GM12878 (cell line): Measurements from ENCODE around the gene ING5.

Experiments used
- ETV6 ChIP-seq, 2 experiments: fragments of 450-650 bp in 1 of 2; IDR thresholded peaks in 1 of 2; conservative IDR thresholded peaks in 1 of 2; 2 replicates each; pipeline ENCODE4 v1.6.1; 2014; ENCODE audit warnings: antibody characterized with exemption in 1 of 2, borderline replicate concordance in 1 of 2, low read depth in 1 of 2, mild to moderate bottlenecking in 1 of 2, moderate library complexity in 1 of 2
- MXI1 ChIP-seq: fragments of 150-350 bp; IDR thresholded peaks from 2 replicates; pipeline ENCODE4 v1.6.1; 2011; ENCODE audit warnings: low read depth, mild to moderate bottlenecking, inconsistent platforms, low read length, improper control_type of control experiment
- MYC ChIP-seq: IDR thresholded peaks from 2 replicates; pipeline ENCODE4 v1.6.1; 2011; ENCODE audit warnings: mild to moderate bottlenecking, low read length, moderate library complexity, inconsistent platforms; ENCODE audit not compliant: insufficient read depth, insufficient replicate concordance, insufficient read length, severe bottlenecking
- NR2F1 ChIP-seq: fragments of 450-650 bp; conservative IDR thresholded peaks from 2 replicates; pipeline ENCODE4 v1.6.1; 2017; ENCODE audit warnings: mild to moderate bottlenecking
- SREBF1 ChIP-seq: IDR thresholded peaks from 2 replicates; pipeline ENCODE4 v1.6.1; 2012; ENCODE audit warnings: mild to moderate bottlenecking, low read length
- TF ChIP-seq, protein P1 (sequence below): IDR thresholded peaks from 2 replicates; pipeline ENCODE4 v1.6.1; 2012; ENCODE audit warnings: mild to moderate bottlenecking, low read depth, low read length
- TF ChIP-seq, protein P2 (sequence below): IDR thresholded peaks from 2 replicates; pipeline ENCODE4 v1.6.1; 2012; ENCODE audit warnings: low read depth, low read length, improper control_type of control experiment
- TF ChIP-seq, protein P3 (sequence below): fragments of 450-650 bp; formaldehyde crosslinking; IDR thresholded peaks from 2 replicates; pipeline ENCODE4 v1.4.0; 2020; ENCODE audit warnings: mild to moderate bottlenecking, moderate library complexity
- TF ChIP-seq, protein P4 (sequence below), 3 experiments: IDR thresholded peaks in 2 of 3; conservative IDR thresholded peaks in 1 of 3; 2 replicates each; pipeline ENCODE4 v1.5.1; 2011; ENCODE audit warnings: low read depth in 3 of 3, low read length in 3 of 3, mild to moderate bottlenecking in 3 of 3, control low read depth in 2 of 3, moderate library complexity in 2 of 3, inconsistent platforms in 1 of 3, mixed read lengths in 1 of 3; ENCODE audit not compliant: control insufficient read depth in 2 of 3, insufficient read depth in 1 of 3; ENCODE audit errors: extremely low read depth in 1 of 3

DNA sequence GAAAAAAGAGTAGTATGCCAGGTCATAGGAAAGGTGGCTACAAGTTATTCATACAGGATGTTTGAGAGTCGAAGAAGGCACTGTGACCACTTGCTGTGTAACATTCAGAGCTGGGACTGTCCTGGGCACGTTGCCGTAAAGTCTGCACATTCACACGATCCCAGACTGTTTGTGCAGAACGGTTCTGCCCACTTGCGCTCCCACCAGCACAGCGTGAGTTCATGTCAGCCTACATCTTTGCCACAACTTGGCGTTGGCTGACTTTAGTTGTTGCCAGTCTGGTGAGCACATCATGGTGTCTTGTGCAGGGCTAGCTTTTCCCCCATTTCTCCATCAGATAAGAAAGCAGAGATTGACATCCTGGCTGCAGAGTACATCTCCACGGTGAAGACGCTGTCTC, 7.0 kb downstream of the ING5 start:
- TF ChIP-seq, protein P1, sequence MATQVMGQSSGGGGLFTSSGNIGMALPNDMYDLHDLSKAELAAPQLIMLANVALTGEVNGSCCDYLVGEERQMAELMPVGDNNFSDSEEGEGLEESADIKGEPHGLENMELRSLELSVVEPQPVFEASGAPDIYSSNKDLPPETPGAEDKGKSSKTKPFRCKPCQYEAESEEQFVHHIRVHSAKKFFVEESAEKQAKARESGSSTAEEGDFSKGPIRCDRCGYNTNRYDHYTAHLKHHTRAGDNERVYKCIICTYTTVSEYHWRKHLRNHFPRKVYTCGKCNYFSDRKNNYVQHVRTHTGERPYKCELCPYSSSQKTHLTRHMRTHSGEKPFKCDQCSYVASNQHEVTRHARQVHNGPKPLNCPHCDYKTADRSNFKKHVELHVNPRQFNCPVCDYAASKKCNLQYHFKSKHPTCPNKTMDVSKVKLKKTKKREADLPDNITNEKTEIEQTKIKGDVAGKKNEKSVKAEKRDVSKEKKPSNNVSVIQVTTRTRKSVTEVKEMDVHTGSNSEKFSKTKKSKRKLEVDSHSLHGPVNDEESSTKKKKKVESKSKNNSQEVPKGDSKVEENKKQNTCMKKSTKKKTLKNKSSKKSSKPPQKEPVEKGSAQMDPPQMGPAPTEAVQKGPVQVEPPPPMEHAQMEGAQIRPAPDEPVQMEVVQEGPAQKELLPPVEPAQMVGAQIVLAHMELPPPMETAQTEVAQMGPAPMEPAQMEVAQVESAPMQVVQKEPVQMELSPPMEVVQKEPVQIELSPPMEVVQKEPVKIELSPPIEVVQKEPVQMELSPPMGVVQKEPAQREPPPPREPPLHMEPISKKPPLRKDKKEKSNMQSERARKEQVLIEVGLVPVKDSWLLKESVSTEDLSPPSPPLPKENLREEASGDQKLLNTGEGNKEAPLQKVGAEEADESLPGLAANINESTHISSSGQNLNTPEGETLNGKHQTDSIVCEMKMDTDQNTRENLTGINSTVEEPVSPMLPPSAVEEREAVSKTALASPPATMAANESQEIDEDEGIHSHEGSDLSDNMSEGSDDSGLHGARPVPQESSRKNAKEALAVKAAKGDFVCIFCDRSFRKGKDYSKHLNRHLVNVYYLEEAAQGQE: no peak
- no peak for TF ChIP-seq MXI1
- no peak for TF ChIP-seq NR2F1
- TF ChIP-seq, protein P2, sequence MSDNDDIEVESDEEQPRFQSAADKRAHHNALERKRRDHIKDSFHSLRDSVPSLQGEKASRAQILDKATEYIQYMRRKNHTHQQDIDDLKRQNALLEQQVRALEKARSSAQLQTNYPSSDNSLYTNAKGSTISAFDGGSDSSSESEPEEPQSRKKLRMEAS: no peak
- TF ChIP-seq ETV6 (conservative IDR thresholded peaks at IDR 0.05 in 1 of 2, IDR thresholded peaks at IDR 0.05 in 1 of 2; ENCODE audit: borderline replicate concordance in 1 of 2, low read depth in 1 of 2): no peak
- no peak for TF ChIP-seq MYC
- TF ChIP-seq, protein P3, sequence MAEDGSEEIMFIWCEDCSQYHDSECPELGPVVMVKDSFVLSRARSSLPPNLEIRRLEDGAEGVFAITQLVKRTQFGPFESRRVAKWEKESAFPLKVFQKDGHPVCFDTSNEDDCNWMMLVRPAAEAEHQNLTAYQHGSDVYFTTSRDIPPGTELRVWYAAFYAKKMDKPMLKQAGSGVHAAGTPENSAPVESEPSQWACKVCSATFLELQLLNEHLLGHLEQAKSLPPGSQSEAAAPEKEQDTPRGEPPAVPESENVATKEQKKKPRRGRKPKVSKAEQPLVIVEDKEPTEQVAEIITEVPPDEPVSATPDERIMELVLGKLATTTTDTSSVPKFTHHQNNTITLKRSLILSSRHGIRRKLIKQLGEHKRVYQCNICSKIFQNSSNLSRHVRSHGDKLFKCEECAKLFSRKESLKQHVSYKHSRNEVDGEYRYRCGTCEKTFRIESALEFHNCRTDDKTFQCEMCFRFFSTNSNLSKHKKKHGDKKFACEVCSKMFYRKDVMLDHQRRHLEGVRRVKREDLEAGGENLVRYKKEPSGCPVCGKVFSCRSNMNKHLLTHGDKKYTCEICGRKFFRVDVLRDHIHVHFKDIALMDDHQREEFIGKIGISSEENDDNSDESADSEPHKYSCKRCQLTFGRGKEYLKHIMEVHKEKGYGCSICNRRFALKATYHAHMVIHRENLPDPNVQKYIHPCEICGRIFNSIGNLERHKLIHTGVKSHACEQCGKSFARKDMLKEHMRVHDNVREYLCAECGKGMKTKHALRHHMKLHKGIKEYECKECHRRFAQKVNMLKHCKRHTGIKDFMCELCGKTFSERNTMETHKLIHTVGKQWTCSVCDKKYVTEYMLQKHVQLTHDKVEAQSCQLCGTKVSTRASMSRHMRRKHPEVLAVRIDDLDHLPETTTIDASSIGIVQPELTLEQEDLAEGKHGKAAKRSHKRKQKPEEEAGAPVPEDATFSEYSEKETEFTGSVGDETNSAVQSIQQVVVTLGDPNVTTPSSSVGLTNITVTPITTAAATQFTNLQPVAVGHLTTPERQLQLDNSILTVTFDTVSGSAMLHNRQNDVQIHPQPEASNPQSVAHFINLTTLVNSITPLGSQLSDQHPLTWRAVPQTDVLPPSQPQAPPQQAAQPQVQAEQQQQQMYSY (CRISPR knock-in tag): no peak
- TF ChIP-seq, protein P4, sequence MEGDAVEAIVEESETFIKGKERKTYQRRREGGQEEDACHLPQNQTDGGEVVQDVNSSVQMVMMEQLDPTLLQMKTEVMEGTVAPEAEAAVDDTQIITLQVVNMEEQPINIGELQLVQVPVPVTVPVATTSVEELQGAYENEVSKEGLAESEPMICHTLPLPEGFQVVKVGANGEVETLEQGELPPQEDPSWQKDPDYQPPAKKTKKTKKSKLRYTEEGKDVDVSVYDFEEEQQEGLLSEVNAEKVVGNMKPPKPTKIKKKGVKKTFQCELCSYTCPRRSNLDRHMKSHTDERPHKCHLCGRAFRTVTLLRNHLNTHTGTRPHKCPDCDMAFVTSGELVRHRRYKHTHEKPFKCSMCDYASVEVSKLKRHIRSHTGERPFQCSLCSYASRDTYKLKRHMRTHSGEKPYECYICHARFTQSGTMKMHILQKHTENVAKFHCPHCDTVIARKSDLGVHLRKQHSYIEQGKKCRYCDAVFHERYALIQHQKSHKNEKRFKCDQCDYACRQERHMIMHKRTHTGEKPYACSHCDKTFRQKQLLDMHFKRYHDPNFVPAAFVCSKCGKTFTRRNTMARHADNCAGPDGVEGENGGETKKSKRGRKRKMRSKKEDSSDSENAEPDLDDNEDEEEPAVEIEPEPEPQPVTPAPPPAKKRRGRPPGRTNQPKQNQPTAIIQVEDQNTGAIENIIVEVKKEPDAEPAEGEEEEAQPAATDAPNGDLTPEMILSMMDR (IDR thresholded peaks at IDR 0.05 in 2 of 3, conservative IDR thresholded peaks at IDR 0.05 in 1 of 3; ENCODE audit: control insufficient read depth in 2 of 3, extremely low read depth in 1 of 3, insufficient read depth in 1 of 3, low read depth in 3 of 3, low read length in 3 of 3): no peak
- TF ChIP-seq SREBF1: no peak
